Stimulated activated effector memory CD8-positive, alpha-beta T cell treated with anti-CD3 and anti-CD28 coated beads, Interleukin-12 subunit alpha, Interleukin-12 subunit beta, amount 100 ng/mL, for 72 hours (primary cell): ENCODE results near the gene SLC6A4.

Source experiments
- ATAC-seq: fragments of 150-1000 bp; cut with Tn5 transposase; 2 replicates; pipeline ENCODE4 v1.10.0; 2021
- DNase-seq, 2 donors: peaks; one replicate each; pipeline ENCODE4 v3.0.0; 2021 to 2022; ENCODE audit warnings: low spot score in 2 of 2
- H3K27ac Mint-ChIP-seq: one replicate; pipeline ENCODE4 v1.8.0; 2022; ENCODE audit warnings: mild to moderate bottlenecking, mixed read lengths
- H3K36me3 Mint-ChIP-seq: one replicate; pipeline ENCODE4 v1.8.0; 2022; ENCODE audit warnings: mild to moderate bottlenecking, mixed read lengths
- H3K4me1 Mint-ChIP-seq: one replicate; pipeline ENCODE4 v1.8.0; 2022; ENCODE audit warnings: mixed read lengths
- H3K4me3 Mint-ChIP-seq: one replicate; pipeline ENCODE4 v1.8.0; 2022; ENCODE audit warnings: mild to moderate bottlenecking, mixed read lengths
- H3K9me3 Mint-ChIP-seq: one replicate; pipeline ENCODE4 v1.8.0; 2022; ENCODE audit warnings: mixed read lengths

The SLC6A4 gene

DNA sequence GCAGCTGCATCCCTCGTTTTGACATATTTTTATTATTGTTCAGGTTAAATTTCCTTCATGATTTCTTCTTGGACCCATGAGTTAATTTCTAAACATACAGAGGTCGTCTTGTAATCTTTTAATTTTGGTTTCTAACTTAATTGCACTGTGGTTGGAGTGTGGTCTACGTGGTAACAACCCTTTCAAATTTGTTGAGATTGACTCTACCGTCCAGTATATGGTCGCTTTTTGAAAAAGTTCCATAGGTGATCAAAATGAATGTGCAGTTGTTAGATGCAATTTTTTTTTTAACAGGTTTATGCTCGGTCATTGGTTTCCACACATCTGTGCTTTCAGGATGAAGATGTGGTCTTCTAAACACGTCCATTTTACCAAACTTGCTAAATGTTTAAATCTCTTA, 11.0 kb upstream of the SLC6A4 start:
- no peak overlapping the region for H3K27ac Mint-ChIP-seq

GRCh38 chr17:30244853-30245385, 9.4 kb upstream of the SLC6A4 start:
- H3K36me3 Mint-ChIP-seq: peaks cover 36% of the 10 kb centered on the region
- no peak for DNase-seq

More for the DNA sequence above, 11.0 kb upstream of the SLC6A4 start:
- DNase-seq: no peak
- ATAC-seq: no peak
- Mint-ChIP-seq H3K4me3 (no peak overlapping the region), H3K9me3 (no peaks in the 10 kb centered on the region), H3K4me1 (peaks cover 8% of the 10 kb centered on the region), H3K36me3 (peaks cover 49% of the 10 kb centered on the region)

GRCh38 chr17:30243568-30243967, 8.1 kb upstream of the SLC6A4 start:
- no peak for DNase-seq
- ATAC-seq: no peak
- Mint-ChIP-seq H3K4me3 (no peak overlapping the region), H3K36me3 (peaks cover 23% of the 10 kb centered on the region), H3K27ac (no peak overlapping the region), H3K4me1 (peaks cover 11% of the 10 kb centered on the region), H3K9me3 (no peaks in the 10 kb centered on the region)

More at GRCh38 chr17:30244853-30245385, 9.4 kb upstream of the SLC6A4 start:
- H3K27ac Mint-ChIP-seq: no peak overlapping the region
- no peak for ATAC-seq
- no peaks in the 10 kb centered on the region for H3K9me3 Mint-ChIP-seq
- H3K4me3 Mint-ChIP-seq: no peak overlapping the region
- H3K4me1 Mint-ChIP-seq: peaks cover 8% of the 10 kb centered on the region

- Mint-ChIP-seq H3K36me3 (peaks cover 21% of the 10 kb centered on the region), H3K9me3 (no peaks in the 10 kb centered on the region), H3K4me1 (peaks cover 17% of the 10 kb centered on the region), H3K4me3 (no peak overlapping the region), H3K27ac (no peak overlapping the region)
- ATAC-seq (no peak), DNase-seq (no peak)
These were observed 7.5 kb upstream of the SLC6A4 start for GRCh38 chr17:30243002-30243401.

GRCh38 chr17:30241051-30241450, 5.6 kb upstream of the SLC6A4 start:
- H3K4me1 Mint-ChIP-seq: peaks cover 18% of the 10 kb centered on the region
- no peak for DNase-seq
- H3K27ac Mint-ChIP-seq: no peak overlapping the region
- no peaks in the 10 kb centered on the region for H3K9me3 Mint-ChIP-seq
- ATAC-seq: no peak
- peaks cover 6% of the 10 kb centered on the region for H3K36me3 Mint-ChIP-seq
- no peak overlapping the region for H3K4me3 Mint-ChIP-seq

- H3K4me3 Mint-ChIP-seq: no peak overlapping the region
- no peak overlapping the region for H3K27ac Mint-ChIP-seq
- peaks cover 6% of the 10 kb centered on the region for H3K36me3 Mint-ChIP-seq
- ATAC-seq (no peak), DNase-seq (no peak)
- no peaks in the 10 kb centered on the region for H3K9me3 Mint-ChIP-seq
- peaks cover 21% of the 10 kb centered on the region for H3K4me1 Mint-ChIP-seq
These were observed 4.7 kb upstream of the SLC6A4 start for GRCh38 chr17:30240177-30240576.

- Mint-ChIP-seq H3K9me3 (no peaks in the 10 kb centered on the region), H3K4me3 (no peak overlapping the region), H3K4me1 (peaks cover 25% of the 10 kb centered on the region), H3K27ac (no peak overlapping the region), H3K36me3 (peaks cover 6% of the 10 kb centered on the region)
- no peak for ATAC-seq
- no peak for DNase-seq
These were observed 3.6 kb upstream of the SLC6A4 start for GRCh38 chr17:30239089-30239462.

GRCh38 chr17:30238387-30239088, 3.0 kb upstream of the SLC6A4 start:
- Mint-ChIP-seq H3K9me3 (no peaks in the 10 kb centered on the region), H3K4me3 (no peak overlapping the region), H3K4me1 (peaks cover 25% of the 10 kb centered on the region), H3K27ac (no peak overlapping the region), H3K36me3 (peaks cover 6% of the 10 kb centered on the region)
- ATAC-seq (no peak), DNase-seq (no peak)

DNA sequence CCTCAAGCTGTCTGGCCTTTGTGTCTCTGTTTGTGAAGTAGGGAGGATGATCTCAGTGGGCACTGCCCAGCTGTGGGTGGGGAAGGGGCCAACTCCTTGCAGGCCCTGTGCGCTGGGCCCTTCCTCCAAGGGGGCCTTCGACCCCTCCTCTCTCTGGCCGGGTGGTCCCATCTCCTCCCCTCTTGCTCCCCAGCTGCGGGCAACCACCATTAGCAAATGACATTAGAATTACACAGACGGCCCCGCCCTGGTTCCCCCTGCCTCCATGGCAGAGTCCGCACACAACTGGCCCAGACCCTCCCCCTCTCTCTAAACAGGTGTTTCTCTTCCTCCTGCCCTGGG, 2.5 kb upstream of the SLC6A4 start:
- ATAC-seq: no peak
- peaks cover 6% of the 10 kb centered on the region for H3K36me3 Mint-ChIP-seq
- peaks cover 25% of the 10 kb centered on the region for H3K4me1 Mint-ChIP-seq
- no peak overlapping the region for H3K4me3 Mint-ChIP-seq
- no peak overlapping the region for H3K27ac Mint-ChIP-seq
- no peaks in the 10 kb centered on the region for H3K9me3 Mint-ChIP-seq
- DNase-seq: no peak

DNA sequence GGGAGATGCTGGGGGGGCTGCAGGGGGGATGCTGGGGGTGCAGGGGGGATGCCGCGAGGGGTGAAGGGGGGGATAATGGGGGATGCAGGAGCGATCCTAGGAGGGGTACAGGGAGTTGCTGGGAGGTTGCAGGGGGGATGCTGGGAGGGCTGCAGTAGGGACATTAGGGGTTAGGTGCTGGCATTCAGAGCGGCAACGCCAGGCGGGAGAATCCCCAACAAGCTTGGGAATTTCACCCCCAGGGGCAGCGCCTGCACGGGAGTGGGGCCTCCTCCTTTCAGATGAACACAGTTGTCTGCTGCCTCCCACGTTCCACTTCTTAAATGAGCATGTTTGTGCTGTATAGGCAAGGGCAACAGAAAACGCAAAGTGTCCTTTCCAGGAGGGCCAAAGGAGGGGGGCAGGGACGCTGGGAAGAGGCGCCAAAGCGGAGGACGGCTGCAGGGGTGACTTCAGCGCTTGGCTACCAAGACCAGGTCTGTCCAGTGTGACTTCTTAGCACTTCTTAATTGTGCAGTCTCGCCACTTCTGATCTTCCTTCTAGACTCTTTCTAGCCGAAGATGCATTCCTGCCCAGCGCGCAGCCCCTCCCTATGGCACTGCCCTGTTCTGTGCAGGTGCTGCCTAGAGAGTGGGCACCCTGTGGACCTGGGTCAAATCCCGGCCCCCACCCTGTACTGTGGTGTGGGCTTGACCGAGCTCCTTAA, 2.0 kb upstream of the SLC6A4 start:
- Mint-ChIP-seq H3K4me3 (no peak overlapping the region), H3K9me3 (no peaks in the 10 kb centered on the region), H3K36me3 (peaks cover 6% of the 10 kb centered on the region), H3K4me1 (peaks cover 25% of the 10 kb centered on the region), H3K27ac (no peak overlapping the region)
- ATAC-seq (no peak), DNase-seq (no peak)

DNA sequence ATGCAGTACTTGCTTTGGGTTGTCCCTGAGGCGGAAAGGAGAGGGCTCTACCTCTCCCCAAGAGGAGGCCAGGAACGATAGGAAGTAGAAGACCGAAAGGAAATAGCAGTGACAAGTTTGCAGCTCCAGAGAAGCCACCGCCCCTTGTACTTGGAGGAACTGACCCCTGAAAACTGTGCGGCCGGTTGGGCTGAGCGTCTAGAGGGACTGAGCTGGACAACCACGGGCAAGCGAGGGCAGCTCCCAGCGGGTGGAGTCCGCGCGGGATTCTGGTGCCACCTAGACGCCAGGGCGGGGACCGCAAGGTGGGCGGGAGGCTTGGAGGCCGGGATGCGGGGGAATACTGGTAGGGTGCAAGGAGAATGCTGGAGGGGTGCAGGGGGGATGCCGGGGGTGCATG, 1.3 kb upstream of the SLC6A4 start:
- ATAC-seq (no peak), DNase-seq (no peak)
- peak overlapping the region; percentile 64 for H3K4me3 Mint-ChIP-seq

DNA sequence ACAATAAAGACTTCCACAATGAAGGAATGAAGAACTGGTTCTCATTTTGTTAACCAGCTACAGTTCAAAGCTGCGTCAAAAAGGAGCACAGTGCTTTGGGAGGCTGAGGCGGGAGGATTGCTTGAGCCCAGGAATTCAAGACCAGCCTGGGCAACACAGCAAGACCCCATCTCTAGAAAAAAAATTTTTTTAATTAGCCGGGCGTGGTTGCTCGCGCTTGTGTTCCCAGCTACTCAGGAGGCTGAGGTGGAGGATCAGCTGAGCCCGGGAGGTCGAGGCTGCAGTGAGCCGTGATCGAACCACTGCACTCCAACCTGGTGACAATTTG, 764 bp upstream of the SLC6A4 start:
- no peak overlapping the region for H3K27ac Mint-ChIP-seq
- no peaks in the 10 kb centered on the region for H3K9me3 Mint-ChIP-seq
- ATAC-seq: no peak
- DNase-seq: no peak
- H3K36me3 Mint-ChIP-seq: peaks cover 6% of the 10 kb centered on the region
- peaks cover 25% of the 10 kb centered on the region for H3K4me1 Mint-ChIP-seq
- H3K4me3 Mint-ChIP-seq: peak overlapping the region; percentile 64

More for the DNA sequence above, 1.3 kb upstream of the SLC6A4 start:
- Mint-ChIP-seq H3K4me1 (peaks cover 25% of the 10 kb centered on the region), H3K9me3 (no peaks in the 10 kb centered on the region), H3K36me3 (peaks cover 6% of the 10 kb centered on the region), H3K27ac (no peak overlapping the region)

DNA sequence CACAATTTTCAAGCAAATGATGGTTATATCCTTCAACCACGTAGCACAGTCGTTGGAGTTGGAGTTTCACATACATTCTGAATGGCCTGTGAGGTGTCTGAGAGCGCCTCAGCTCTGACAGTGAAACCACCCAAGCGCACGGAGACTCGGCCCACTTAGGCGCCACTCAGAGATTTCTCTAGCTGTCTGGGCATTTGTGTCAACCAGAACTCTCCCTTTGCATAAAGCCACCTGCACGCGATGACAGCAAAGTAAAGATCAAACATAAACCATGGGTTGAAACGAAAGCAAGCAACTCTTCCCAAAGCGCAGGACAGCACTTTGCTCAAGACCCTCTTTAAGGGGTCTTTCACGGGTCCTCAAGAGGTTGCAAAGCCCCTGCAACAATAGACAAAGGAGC, 533 bp downstream of the SLC6A4 start:
- Mint-ChIP-seq H3K27ac (no peak overlapping the region), H3K36me3 (peaks cover 6% of the 10 kb centered on the region), H3K9me3 (no peaks in the 10 kb centered on the region), H3K4me1 (peaks cover 30% of the 10 kb centered on the region), H3K4me3 (peak overlapping the region; percentile 64)
- DNase-seq (no peak), ATAC-seq (peak; percentile 65)

- DNase-seq (no peak), ATAC-seq (no peak)
- no peaks in the 10 kb centered on the region for H3K9me3 Mint-ChIP-seq
- H3K4me3 Mint-ChIP-seq: no peak overlapping the region
- H3K27ac Mint-ChIP-seq: no peak overlapping the region
- peaks cover 35% of the 10 kb centered on the region for H3K4me1 Mint-ChIP-seq
- H3K36me3 Mint-ChIP-seq: peaks cover 6% of the 10 kb centered on the region
These were observed 1.2 kb downstream of the SLC6A4 start for GRCh38 chr17:30234296-30234695.

DNA sequence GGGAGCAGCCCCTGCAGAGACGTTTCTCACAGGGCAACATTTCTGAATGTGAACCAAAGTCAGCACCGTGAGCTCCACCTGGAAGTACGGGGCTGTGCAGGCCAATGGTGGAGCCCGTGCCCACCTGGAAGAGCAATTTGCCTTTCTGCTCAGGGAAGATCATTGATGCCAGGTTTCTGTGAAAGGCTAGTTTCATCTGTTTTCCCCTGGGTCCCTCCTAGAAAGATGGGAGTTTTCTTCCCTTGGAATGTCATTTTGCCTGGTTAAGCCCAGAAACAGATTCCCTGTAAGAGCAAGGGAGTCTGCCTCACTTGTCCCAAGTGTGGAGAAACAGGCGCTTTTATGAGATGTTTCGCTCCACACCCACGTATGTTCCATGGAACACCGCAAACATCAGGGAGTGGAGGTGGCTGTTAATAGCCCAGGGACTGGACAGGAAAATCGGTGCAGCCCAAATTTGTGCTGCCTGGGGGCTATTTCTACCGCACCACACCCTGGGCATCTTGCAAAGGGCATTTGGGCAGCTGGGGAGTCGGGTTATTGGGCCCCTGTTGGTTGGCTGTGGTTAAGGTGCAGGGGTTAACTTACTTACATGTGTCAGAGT, 2.6 kb downstream of the SLC6A4 start:
- no peak for DNase-seq
- no peaks in the 10 kb centered on the region for H3K9me3 Mint-ChIP-seq
- ATAC-seq: no peak
- no peak overlapping the region for H3K27ac Mint-ChIP-seq
- H3K4me1 Mint-ChIP-seq: peaks cover 25% of the 10 kb centered on the region
- peaks cover under 1% of the 10 kb centered on the region for H3K36me3 Mint-ChIP-seq
- H3K4me3 Mint-ChIP-seq: no peak overlapping the region
